Measurements from ENCODE around the gene UBAC1. TPM values are rescaled to one million over a fixed set of nuclear protein-coding genes. Genes with fewer than 3 reads are reported as not detected.

Gene UBAC1
- polyA plus RNA-seq, 1 donor from 2014 or later: 19.5 TPM

DNA sequence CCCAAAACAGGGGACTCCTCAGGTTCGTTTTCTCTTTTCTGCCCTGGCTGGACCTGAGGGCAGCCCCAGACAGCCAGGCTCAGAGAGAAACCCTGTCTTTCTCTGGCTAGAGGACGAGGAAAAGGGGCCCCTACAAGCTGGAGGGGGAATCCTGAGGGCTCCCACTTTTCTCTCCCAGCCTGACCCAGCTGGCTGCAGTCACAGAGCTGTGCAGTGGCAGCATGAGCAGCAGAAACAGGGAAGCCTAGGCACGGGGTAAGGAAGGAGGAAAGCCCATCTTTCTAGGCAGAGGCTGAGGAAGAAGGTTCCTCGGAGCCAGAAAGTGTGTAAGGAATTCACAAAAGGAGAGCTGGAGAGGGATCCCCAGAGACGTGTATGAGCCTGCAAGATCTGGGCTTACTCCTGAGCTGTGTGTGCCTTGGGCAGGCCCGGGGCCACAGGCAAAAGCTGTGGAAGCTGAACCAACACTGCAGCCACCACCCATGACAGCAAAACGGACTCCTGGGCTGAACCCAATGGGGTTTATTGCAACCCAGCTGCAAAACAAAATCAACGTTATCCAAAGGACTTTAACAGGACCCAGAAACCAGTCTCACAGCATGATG, 70.0 kb downstream of the UBAC1 start:
- Mint-ChIP-seq H3K4me1 (peaks cover 39 to 48% (median 43%) of the 10 kb centered on the region in 3 donors), H3K27ac (no peak overlapping the region), H3K36me3 (peaks cover 6% of the 10 kb centered on the region), H3K9me3 (no peaks in the 10 kb centered on the region), H3K4me3 (no peak overlapping the region), H3K27me3 (no peaks in the 10 kb centered on the region)

DNA sequence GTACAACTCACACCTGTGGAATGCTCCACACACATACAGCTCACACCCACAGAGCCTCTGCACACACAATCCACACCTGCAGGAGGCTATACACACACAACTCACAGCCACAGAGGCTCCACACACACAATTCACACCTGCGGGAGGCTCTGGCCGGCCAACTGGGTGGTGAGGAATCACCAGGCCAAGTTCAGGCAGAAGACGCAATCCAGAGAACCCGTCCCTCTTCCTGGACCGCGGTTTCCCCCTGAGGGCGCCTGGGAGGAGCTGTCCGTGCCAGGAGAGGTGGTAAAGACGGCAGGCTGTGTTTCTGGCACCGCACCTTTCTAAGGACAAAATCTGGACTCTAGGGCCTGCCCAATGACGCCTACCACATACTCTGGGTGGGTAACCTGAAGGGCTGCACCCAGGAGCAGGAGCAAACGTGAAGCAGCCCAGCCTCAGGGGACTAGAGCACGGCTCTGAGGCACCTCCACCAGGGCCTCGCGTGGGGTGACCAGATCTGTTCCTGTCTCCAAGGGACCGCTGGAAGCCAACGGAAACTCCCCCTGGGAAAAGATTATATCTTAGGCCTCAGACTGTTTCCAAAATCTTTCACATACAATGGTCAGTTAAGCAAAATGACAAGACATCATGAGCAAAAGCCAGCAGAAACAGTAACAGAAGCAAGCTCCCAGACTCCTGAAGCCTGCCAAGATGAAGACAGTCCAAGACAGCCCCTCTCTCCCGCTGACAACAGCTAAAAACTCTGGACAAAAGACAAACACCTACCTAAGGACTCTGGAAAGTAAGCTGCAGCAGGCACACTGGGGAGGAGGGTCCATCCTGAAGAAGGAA, 70.8 kb downstream of the UBAC1 start:
- Mint-ChIP-seq H3K9me3 (no peaks in the 10 kb centered on the region), H3K27me3 (no peaks in the 10 kb centered on the region), H3K27ac (no peak overlapping the region), H3K4me3 (no peak overlapping the region), H3K36me3 (peaks cover 6% of the 10 kb centered on the region), H3K4me1 (peaks cover 34 to 42% (median 42%) of the 10 kb centered on the region in 3 donors)

DNA sequence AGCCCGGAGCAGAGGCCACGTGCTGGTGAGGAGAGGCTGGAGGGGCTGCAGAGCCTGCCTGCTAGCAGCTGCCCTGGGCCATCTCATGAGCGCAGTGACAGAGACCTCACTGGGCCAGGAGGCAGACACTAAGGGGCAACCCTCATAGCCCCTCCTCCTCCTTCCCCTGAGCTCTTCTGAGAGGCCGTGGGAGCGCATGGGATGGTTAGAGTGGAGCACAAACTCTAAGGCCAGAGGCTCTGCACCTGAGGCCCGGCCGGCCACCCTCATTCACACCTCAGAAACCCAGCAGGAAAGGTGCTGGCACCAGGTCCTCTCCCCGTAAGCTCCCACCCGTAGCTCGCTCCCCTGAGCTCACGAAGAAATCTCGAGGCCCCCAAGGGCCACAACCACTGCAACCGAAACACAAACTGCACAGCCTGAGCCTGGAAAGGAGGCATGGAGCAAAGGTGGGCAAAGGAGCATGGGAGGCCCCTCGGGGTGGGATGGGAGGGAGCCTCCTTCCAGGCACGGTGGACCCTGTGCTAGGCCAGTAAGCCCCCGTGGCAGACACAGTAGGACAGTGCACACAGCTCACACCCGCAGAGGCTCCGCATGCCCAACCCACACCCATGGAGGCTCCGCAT, 71.5 kb downstream of the UBAC1 start:
- H3K9me3 Mint-ChIP-seq: no peaks in the 10 kb centered on the region
- peaks cover 3% of the 10 kb centered on the region for H3K36me3 Mint-ChIP-seq
- H3K4me1 Mint-ChIP-seq: peaks cover 31 to 42% (median 35%) of the 10 kb centered on the region in 3 donors
- no peak overlapping the region for H3K27ac Mint-ChIP-seq
- H3K4me3 Mint-ChIP-seq: peak overlapping the region in 1 of 4 donors; percentile 43
- no peaks in the 10 kb centered on the region for H3K27me3 Mint-ChIP-seq

DNA sequence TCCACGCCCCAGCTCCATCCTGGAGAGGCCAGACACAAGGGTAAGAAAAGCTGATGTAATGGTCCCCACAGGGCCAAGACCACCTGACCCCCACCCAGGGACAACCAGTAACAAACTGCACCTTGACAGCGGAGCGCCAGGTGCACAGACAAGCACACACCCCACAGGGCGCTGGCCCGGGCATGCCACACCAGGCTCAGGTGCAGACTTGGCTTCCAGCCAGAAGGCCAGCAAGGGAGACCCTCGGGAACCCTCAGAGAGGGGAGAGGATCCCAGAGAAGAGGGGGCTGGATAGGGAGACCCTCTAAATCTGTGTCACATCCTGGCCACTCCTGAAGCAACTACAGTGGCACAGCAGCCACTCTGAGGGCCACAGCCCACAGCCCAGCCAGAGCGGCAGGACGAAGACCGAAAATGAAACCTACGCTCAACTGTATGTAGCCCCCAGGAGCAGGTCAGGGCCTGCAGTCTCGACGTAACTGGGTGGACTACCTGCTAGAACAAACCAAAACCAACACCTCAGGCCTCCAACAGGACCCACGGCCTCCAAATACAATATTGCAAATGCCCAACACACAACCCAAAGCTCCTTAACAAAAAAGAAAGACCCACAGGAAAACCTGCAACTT, 72.3 kb downstream of the UBAC1 start:
- Mint-ChIP-seq H3K27me3 (no peaks in the 10 kb centered on the region), H3K4me1 (peaks cover 34 to 46% (median 34%) of the 10 kb centered on the region in 3 donors), H3K36me3 (peaks cover 3% of the 10 kb centered on the region), H3K9me3 (no peaks in the 10 kb centered on the region), H3K4me3 (no peak overlapping the region), H3K27ac (no peak overlapping the region)

DNA sequence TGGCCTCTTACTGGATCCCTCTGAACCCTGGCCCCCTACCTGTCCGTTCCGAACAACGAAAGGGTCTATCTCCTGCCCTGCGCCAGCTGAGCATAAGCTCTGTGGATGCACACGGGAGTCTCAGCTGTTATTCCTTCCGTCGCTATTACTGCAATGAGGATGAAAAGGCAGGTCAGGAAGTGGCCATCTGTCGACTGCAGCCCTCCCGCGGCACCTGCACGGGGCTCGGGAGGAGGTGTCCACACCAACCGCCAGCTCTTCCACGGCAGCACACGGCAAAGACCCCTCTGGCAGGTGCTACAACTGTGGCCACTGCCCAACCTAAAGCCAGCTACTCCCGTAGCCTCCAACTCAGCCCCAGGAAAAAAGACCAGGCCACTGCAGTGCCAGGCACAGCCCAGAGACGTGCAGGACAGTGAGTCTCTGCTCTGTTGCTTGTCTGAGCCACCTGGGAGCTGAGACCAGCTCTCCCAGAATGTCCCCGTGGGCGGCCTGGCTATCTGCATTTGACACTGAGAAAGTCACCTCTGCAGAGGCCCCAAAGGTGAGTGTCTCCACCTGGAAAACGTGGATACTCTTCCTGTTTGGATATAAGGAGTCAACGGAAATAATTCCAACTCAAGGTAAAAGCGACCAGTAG, 72.9 kb downstream of the UBAC1 start:
- Mint-ChIP-seq H3K4me1 (peaks cover 29 to 45% (median 30%) of the 10 kb centered on the region in 3 donors), H3K27me3 (no peaks in the 10 kb centered on the region), H3K9me3 (no peaks in the 10 kb centered on the region)

DNA sequence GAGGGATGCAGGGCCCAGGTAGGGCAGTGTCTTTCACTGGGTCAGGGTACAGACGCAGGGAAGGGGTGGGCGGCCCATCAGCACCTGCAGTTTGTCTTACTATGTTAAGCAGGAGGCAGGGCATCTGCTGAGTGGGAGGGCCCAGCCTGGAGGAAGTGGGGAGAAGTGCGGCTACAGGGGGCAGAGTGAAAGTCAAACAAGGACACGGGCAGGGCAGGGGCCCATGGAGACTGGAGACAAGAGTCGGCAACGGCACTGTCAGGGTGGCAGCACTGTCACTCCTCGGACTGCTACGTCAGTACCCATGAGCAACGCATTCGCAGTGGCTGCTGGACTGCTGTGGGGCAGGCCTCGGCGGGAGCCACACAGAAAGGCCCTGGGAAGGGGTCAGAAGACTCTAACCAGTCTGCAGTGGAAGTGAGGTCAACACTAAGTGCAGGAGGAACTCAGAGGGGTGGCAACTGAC, 73.6 kb downstream of the UBAC1 start:
- peak overlapping the region in 2 of 3 donors; percentile 61 to 96 for H3K27ac Mint-ChIP-seq

More for the DNA sequence above, 72.9 kb downstream of the UBAC1 start:
- peak overlapping the region in 1 of 3 donors; percentile 96 for H3K27ac Mint-ChIP-seq
- H3K4me3 Mint-ChIP-seq: peak overlapping the region in 1 of 4 donors; percentile 89
- H3K36me3 Mint-ChIP-seq: peaks cover 3% of the 10 kb centered on the region

DNA sequence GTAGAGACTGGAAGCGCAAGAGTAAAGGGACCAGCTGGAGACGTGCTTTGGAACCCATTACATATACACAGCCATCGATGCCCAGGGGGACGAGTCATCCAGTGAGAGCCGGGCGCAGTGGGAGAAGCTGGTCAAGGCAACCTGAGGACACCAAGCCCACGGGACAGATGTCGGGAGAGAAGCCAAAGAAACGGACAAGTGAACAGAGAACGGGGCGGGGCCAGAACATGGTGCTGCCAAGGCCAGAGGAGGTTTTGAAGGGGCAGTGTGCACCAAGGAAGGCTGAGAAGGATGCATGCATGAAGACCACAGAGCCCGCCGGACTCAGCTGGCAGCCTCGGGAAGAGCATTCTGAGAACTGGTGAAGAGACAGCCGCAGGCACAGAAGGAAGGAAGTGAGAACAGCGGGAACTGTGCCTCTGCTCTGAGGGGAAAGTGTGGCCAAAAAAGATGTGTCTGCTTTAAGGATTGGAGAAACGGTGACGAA, 74.1 kb downstream of the UBAC1 start:
- H3K9me3 Mint-ChIP-seq: no peaks in the 10 kb centered on the region
- H3K27ac Mint-ChIP-seq: peak overlapping the region in 2 of 3 donors; percentile 61 to 96
- H3K36me3 Mint-ChIP-seq: peaks cover 3% of the 10 kb centered on the region
- H3K4me3 Mint-ChIP-seq: peak overlapping the region; percentile 10 to 89 (median 74)
- H3K4me1 Mint-ChIP-seq: peaks cover 23 to 43% (median 26%) of the 10 kb centered on the region in 3 donors
- H3K27me3 Mint-ChIP-seq: no peaks in the 10 kb centered on the region

More for the DNA sequence above, 73.6 kb downstream of the UBAC1 start:
- peak overlapping the region; percentile 10 to 89 (median 74) for H3K4me3 Mint-ChIP-seq
- H3K27me3 Mint-ChIP-seq: no peaks in the 10 kb centered on the region
- H3K9me3 Mint-ChIP-seq: no peaks in the 10 kb centered on the region
- peaks cover 24 to 43% (median 27%) of the 10 kb centered on the region in 3 donors for H3K4me1 Mint-ChIP-seq
- H3K36me3 Mint-ChIP-seq: peaks cover 3% of the 10 kb centered on the region

DNA sequence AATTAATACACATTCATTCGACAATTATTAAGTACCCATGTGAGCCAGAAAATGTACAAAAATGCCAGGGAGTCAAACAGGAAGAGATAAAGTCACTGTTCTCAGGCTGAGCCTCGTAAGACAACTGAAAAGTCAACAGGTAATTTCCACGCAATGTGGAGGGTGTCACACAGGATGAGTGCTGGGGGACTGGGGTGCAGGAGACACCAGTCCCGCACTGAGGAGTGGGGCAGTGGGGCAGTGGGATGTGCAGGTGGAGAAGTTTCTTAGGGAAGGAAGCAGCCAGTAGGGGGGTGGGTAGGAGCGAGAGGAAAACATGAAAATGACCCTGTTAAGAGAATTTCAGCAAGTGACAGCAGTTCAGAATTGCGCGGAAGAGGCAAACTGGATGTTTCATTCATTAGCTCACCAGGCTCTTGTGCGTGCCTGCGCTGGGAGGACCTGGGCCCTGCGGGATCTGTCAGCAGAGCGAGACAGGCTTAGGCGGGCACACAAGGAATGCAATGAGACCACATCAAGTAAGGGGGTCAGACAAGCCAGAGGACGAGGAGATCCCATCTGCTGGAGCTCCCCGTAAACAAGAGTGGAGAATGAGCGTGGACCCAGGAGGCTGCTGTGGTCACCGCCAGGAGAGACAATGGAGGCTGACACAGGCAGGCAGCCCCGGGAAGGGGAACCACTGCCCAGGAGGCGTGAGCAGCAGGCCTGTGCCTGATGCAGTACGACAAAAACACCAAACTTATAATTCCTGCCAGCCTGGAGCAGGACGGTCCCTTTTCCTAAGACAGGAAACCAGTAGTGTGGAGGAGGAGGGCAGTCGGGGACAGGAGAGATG, 74.8 kb downstream of the UBAC1 start:
- Mint-ChIP-seq H3K4me3 (peak overlapping the region in 2 of 4 donors; percentile 10 to 41), H3K27ac (no peak overlapping the region), H3K27me3 (no peaks in the 10 kb centered on the region), H3K9me3 (no peaks in the 10 kb centered on the region), H3K4me1 (peaks cover 18 to 40% (median 22%) of the 10 kb centered on the region in 3 donors), H3K36me3 (no peaks in the 10 kb centered on the region)

DNA sequence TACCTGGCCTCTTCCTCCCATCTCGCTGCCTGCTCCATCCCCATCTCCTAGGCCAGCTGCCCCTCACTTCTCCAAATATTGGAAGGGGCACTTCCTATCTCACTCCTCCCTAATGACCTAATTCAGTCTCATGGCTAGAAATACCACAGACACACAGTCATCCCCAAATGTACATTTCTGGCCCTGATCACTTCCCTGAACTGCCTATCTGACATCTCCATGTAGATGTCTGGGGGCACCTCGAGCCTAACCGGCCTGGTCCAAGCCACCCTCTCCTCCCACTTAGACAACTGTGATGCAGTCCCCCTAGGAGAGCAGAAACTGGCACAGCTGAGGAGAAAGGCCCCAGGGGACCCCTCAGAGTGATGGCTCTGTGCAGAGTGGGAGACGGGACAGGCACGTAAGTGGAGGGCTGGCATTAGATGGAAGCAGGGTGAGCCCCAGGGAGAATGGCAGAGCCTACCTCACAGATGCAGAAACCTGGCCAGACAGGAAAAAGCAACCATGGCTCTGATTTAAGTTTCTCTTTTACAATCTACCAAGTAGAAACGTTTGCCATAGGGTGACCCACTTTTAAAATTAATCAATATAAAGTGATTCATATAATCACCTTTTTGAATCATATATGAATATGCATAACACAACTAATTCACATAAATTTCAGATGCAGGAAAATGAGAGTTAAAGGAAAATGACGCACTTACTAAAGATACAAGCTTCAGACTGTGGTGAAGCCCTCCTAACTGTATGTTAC, 75.9 kb downstream of the UBAC1 start:
- H3K27ac Mint-ChIP-seq: no peak overlapping the region
- H3K4me3 Mint-ChIP-seq: no peak overlapping the region
- H3K4me1 Mint-ChIP-seq: peaks cover 18 to 40% (median 22%) of the 10 kb centered on the region in 3 donors
- no peaks in the 10 kb centered on the region for H3K36me3 Mint-ChIP-seq
- no peaks in the 10 kb centered on the region for H3K27me3 Mint-ChIP-seq
- H3K9me3 Mint-ChIP-seq: no peaks in the 10 kb centered on the region

DNA sequence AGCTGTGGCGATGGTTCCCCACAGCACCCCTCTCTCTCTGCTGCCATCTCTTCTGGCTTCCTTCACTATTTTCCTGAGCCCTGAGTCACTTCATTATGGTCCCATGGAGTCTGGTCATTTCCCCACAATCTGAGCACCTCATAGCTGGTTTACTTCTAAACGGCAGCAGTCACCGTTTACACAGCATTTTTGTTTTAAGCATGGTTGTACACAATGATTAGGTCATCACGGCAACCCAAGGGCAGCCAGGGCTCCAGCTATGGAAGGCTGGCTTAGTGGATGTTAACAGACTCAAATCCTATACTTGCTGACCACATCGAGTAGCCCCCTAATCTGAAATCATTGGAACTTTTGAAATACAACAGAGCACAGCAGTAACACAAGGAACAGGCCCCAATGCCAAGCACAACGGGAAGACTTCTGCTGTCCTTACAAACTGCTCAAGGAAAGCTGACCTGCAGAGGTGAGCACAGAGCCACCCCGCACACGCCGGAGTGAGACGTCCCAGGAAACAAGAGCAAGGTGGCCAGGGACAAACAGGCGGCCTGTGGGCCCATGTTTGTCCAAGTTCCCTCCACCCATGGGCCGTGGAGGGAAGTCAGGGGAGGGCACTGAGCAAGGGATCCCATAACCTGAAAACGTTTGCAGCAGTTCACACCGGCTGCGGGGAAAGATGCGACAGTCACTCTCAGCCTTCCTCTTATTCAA, 76.7 kb downstream of the UBAC1 start:
- Mint-ChIP-seq H3K27me3 (no peaks in the 10 kb centered on the region), H3K9me3 (no peaks in the 10 kb centered on the region), H3K4me3 (peak overlapping the region in 1 of 4 donors; percentile 43), H3K36me3 (no peaks in the 10 kb centered on the region), H3K27ac (peak overlapping the region in 1 of 3 donors; percentile 87), H3K4me1 (peaks cover 18 to 40% (median 23%) of the 10 kb centered on the region in 3 donors)

DNA sequence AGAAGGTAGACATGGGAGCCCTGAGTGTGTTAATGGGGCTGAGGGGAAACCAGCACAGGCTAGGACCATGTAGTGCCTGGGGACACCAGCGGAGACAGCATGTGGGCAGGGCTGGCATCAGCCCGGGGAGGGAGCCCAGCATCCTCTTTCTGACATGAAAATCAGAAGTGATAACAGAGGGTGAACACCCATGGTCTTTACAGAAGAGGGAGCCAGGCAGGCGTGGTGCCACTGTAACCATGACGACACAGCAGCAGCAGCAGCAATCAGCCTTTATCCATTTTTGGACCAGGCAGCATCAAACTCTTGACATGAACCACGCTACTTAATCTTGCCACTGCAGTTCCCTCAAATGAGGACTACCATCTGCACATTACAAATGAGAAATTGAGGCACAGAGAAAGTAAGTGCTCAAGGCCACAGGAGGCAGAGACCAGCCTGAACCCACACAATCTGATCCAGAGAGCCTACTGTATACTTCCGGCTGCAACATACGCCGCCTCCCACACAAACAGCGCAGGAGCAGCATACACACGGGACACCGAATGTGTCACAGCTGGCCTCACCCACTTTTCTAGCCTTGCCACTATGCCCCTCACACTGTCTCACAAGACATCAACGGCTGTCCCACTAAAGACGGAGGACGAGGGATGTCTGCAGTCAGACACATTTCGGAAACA, 77.6 kb downstream of the UBAC1 start:
- H3K4me1 Mint-ChIP-seq: peaks cover 18 to 40% (median 24%) of the 10 kb centered on the region in 3 donors
- no peaks in the 10 kb centered on the region for H3K27me3 Mint-ChIP-seq
- H3K27ac Mint-ChIP-seq: no peak overlapping the region
- no peaks in the 10 kb centered on the region for H3K36me3 Mint-ChIP-seq
- H3K9me3 Mint-ChIP-seq: no peaks in the 10 kb centered on the region
- peak overlapping the region in 1 of 4 donors; percentile 43 for H3K4me3 Mint-ChIP-seq
